Effector CD8-positive, alpha-beta T cell (primary cell): ENCODE data around the gene ZNF396.

ENCODE experiments used
- DNase-seq: peaks from one replicate; lab custom pipeline; 2025; lab: John Stamatoyannopoulos, UW

Gene ZNF396

GRCh38 chr18:35335866-35336265 lies 41.3 kb downstream of the ZNF396 start:
- DNase-seq = no peak

GRCh38 chr18:35334821-35335220 lies 42.3 kb downstream of the ZNF396 start:
- no peak for DNase-seq

- DNase-seq = no peak
Observed at GRCh38 chr18:35334212-35334611, 42.9 kb downstream of the ZNF396 start.

- DNase-seq = no peak
Observed at GRCh38 chr18:35331367-35332087, 45.6 kb downstream of the ZNF396 start.

GRCh38 chr18:35328868-35329267 lies 48.3 kb downstream of the ZNF396 start:
- DNase-seq = no peak

- no peak for DNase-seq
Observed at GRCh38 chr18:35326695-35327387, 50.3 kb downstream of the ZNF396 start.

- no peak for DNase-seq
Observed at GRCh38 chr18:35324926-35325655, 52.0 kb downstream of the ZNF396 start.

GRCh38 chr18:35322486-35323458 lies 54.4 kb downstream of the ZNF396 start:
- DNase-seq = no peak
